VCaP (cell line): ENCODE measurements around the gene ZNF536.

Experiments
- H3K27ac ChIP-seq: fragments of 450-650 bp; 2 replicates; pipeline ENCODE4 v1.5.1; 2017
- TF ChIP-seq, protein P1 (sequence below): fragments of 450-650 bp; conservative IDR thresholded peaks from 2 replicates; pipeline ENCODE4 v1.5.1; 2017; ENCODE audit warnings: mild to moderate bottlenecking, moderate library complexity

ZNF536 gene

DNA sequence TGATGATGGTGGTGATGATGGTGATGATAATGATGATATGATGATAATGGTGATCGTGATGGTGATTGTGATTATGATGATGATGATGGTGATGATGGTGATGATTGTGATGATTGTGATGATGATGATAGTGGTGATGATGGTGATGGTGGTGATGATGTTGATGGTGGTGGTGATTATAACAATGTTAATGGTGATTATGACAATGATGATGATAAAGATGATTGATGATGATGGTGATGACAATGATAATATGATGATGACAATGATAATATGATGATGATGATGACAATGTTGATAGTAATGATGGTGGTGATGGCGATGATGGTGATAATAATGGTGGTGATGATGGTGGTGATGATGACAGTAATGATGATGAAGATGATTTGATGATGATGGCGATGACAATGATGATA is 34.1 kb upstream of the ZNF536 start:
- TF ChIP-seq, protein P1, sequence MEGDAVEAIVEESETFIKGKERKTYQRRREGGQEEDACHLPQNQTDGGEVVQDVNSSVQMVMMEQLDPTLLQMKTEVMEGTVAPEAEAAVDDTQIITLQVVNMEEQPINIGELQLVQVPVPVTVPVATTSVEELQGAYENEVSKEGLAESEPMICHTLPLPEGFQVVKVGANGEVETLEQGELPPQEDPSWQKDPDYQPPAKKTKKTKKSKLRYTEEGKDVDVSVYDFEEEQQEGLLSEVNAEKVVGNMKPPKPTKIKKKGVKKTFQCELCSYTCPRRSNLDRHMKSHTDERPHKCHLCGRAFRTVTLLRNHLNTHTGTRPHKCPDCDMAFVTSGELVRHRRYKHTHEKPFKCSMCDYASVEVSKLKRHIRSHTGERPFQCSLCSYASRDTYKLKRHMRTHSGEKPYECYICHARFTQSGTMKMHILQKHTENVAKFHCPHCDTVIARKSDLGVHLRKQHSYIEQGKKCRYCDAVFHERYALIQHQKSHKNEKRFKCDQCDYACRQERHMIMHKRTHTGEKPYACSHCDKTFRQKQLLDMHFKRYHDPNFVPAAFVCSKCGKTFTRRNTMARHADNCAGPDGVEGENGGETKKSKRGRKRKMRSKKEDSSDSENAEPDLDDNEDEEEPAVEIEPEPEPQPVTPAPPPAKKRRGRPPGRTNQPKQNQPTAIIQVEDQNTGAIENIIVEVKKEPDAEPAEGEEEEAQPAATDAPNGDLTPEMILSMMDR, result no peak
- no peak overlapping the region for H3K27ac ChIP-seq

DNA sequence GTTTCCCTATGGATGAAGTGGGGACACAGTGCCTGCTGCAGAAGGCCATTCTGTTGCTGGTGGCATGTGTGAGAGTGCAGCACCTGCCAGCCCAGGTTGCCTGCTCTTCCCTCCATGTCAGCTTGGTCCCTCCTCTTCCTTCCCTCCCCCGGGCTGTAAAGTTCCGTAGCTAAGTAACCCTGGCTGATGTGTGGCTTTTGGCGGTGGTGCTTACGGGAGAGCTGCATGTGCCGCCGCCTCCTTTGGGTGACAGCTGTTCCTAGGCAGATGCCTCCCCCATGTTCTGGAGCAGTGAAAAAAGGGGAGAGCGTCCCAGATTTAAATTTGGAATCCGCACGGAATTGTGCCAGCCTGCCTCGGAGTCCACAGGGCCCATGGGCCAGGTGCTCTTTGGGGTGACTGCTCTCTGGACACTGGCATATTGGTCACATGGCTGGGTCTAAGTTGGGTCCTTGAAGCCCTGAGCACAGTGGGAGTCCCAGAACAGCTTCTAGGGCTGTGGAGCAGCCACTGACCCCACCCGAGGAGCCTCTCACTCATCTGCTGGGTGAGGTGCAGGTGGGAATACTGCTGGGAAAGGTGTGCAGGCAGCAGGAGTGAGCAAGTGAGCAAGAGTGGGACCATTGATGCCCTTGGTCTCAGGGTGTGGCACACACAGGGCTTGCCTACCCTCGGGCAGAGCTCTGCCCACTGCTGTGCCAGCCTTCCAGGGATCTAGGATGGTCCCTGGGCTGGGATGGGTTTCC is 33.1 kb upstream of the ZNF536 start:
- no peak overlapping the region for H3K27ac ChIP-seq
- TF ChIP-seq, protein P1, result no peak

DNA sequence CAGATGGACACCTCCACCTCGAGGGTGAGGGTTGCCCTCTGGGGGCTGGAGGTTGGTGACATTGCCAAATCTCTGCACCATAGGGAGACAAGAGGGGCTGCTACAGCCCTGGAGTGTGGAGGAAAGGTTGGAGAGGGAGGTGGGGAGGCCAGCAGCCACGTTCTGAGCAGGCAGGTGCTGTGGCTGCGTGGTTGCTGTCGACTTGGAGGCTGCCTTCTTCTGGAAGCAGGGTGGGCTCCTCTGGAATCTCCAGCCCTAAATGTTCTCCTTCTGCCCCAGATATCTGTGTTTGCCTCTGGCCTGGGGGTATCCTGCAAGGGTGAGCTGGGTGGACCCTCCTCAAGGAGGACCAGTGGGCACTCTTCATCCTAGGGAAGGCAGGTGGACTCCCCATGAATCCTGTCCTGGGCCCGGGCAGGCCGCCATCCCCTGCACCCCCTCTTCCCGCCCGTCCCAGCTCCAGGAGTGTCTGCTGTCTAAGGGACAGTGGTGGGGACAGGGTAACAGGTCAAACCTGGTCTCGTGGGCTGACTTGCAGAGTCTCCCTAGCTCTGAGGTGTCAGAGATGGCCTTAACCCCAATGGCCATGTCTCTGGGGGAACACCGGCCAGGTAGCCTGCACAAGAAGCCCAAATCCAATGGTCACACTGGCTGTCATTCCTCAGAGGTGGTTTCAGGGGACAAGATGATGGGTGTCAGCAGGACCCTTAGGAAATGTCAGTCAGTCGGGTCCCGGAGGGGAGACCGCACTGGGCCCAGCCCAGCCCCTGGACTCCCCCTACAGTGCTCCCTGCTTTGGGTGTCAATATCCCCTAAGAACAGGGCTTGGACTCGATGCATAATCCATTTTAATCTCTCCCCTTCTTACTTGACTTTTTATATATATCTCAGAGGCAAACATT is 32.3 kb upstream of the ZNF536 start:
- no peak overlapping the region for H3K27ac ChIP-seq
- TF ChIP-seq, protein P1, result no peak

DNA sequence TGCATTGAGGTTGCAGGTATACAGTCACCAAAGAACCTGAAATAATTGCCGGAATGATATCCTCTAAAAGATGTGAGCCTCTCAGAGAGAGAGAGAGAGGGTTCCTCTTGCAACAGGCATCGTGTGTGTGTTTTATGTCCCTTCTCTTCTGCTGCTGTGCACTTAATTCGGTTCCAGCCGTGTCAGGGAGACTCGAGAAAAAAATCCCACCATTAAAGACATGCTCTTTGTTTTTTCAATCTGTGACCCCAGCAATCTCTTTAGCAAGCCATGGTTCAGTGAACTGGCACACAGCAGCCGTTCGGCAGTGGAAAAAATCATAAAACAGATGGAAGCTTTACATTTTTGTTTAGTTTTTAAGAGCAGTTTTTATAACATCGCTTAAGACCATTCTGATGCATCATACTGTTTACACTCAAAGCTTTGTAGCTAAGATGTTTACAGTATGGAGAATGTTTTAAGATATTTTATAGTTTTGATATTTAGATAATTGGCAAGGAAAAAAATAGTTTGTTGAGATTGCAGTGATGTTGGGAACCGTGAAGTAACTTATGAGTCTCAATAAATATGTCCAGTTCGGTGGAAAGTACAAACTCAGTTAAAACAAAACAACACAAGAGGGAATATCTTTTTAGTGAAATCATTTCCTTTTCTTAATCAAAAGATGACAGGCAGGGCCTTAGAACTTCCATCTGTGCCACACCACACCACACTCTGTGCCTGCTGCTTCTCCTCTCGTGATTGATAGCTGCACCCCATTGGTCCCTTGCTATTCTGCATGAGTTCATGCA is 31.2 kb upstream of the ZNF536 start:
- TF ChIP-seq, protein P1, result no peak
- no peak overlapping the region for H3K27ac ChIP-seq

DNA sequence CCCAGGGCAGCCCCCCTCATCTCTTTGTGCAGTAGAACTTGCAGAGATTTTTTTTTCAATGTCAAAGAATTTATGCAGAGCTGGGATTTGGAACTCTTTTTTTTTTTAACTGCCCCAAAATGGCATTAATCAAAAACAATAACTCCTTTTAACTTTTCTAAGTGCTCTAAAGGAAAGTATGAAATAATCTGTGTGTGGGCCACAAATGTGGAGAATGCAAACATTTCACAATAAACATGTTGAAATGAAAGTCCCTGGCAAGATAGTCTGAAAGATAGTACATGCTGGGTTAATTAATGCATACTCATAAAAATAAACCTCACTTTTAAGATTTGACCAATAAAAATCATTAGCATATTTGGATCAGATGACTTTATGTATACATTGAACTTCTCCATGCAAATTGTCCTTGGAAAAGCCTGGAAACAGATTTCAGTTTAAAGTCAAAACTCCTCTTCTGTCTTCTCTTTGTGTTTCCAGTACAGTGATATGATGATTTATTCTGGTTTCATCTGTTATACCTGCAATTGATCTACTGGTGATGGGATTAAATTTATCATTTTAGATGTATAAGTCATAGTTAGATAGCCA is 30.5 kb upstream of the ZNF536 start:
- H3K27ac ChIP-seq, result no peak overlapping the region
- TF ChIP-seq, protein P1, result no peak

DNA sequence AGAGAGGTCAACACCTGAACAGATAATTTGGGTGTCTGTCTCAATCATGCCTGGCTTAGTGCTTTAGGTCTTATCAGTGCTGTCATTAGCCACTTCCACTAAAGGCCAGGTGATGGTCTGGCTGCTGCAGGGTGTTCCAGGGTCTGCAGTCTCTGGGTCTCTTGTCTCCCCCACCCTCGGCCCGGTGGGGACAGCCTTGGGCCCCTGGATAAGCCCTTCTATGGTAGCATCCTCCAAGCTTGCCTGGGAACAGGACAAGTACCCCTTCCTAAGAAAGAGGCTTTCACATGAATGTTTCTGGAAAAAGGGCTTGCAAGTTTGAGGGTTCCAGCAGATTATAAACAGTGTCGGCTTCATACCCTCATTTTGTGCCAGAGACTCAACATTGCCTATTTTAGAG is 29.3 kb upstream of the ZNF536 start:
- TF ChIP-seq, protein P1, result no peak
- no peak overlapping the region for H3K27ac ChIP-seq
